NCI-H2107 (cell line): ENCODE results near the gene ARID4B.

ENCODE experiments used
- DNase-seq: peaks from one replicate; lab custom pipeline; 2025; lab: John Stamatoyannopoulos, UW

Gene ARID4B

GRCh38 chr1:235127732-235128455 lies 200.1 kb downstream of the ARID4B start:
- no peak for DNase-seq

- no peak for DNase-seq
Observed at GRCh38 chr1:235127203-235127602, 200.8 kb downstream of the ARID4B start.

GRCh38 chr1:235124665-235125064 lies 203.3 kb downstream of the ARID4B start:
- DNase-seq, result no peak

GRCh38 chr1:235124111-235124510 lies 203.9 kb downstream of the ARID4B start:
- DNase-seq, result no peak

GRCh38 chr1:235122348-235122747 lies 205.6 kb downstream of the ARID4B start:
- DNase-seq, result no peak
